CD4-positive, alpha-beta T cell treated with Interferon gamma for 1 hour (primary cell): Measurements from ENCODE around the gene DRD5.
"Not testable (repeated sequence)": the region's sequence is repeated elsewhere in the genome, so short reads cannot be mapped to it uniquely, and the experiment has no call there.

Experiments used
- DNase-seq: peaks from one replicate; pipeline ENCODE4 v3.0.0-alpha.2; 2020

The DRD5 gene

GRCh38 chr4:9781343-9782135 is at the start of gene DRD5:
Gene DRD5, plus strand, starts transcription at chr4:9781634. Its CDS starts 396 bp downstream, at chr4:9782030.
- DNase-seq, result no peak

DNA sequence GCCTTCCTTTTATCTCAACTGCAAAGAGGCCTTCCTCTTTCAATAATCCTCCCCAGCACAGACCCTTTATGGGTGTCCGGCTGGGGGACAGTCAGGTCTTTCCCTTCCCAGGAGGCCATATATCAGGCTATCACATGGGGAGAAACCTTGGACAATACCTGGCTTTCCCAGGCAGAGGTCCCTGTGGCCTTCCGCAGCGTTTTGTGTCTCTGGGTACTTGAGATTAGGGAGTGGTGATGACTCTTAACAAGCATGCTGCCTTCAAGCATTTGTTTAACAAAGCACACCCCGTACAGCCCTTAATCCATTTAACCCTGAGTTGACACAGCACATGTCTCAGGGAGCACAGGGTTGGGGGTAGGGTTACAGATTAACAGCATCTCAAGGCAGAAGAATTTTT is 49.2 kb upstream of the DRD5 start:
- not testable (repeated sequence) for DNase-seq

DNA sequence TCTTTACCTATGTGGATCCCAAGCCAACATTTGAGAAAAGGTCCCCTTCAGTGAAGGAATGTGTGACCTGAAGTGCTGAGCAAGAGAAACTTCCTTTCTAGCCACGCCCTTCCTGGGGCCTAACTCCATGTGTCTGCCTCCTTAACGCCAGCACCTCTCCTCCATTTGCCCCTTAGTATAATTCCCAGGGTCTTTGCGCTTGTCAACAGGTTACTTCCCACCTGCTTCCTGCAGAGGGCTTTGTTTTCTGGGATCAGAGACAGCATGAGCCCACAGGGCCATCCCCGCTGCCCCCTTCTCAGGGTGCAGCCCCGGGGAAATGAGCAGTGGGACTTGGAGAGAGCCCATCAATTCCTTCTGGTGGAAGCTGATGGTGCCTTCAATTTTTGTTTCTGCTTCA is 45.9 kb upstream of the DRD5 start:
- DNase-seq, result no peak

DNA sequence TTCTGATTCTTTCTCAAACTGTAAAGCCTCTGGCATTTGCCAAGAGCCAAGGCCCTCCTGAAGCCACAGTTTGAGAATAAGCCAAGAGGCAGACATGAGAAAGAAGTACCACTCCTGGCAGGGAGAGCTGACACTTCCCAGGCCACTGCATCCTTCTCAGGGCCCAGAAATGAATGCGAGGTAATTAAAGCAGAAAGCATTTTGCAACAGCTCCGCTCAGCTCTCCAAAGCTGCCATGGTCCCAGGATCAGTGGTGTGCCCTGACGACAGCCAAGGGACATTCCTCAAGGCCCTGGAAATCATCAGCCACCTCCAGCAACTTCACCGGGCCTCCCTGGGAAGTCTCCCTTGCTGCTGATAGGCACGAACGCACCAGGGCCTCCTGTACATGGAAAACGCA is 44.2 kb upstream of the DRD5 start:
- DNase-seq, result not testable (repeated sequence)

DNA sequence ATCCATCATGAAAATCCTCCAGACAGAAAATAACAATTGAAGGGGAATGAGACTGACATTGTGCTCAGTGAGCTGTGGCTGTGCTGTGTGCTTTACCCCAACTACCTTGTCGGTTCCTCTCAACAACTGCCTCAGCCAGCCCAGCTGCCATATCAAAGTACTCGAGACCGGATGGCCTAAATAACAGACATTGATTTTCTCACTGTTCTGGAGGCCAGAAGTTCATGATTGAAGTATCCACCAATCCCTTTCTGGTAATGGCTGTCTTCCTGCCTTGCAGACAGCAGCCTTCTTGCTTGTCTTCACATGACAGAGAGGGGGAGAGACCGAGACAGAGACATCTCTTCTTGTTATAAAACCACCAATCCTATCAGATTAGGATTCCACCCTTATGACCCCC is 37.6 kb upstream of the DRD5 start:
- DNase-seq, result not testable (repeated sequence)

DNA sequence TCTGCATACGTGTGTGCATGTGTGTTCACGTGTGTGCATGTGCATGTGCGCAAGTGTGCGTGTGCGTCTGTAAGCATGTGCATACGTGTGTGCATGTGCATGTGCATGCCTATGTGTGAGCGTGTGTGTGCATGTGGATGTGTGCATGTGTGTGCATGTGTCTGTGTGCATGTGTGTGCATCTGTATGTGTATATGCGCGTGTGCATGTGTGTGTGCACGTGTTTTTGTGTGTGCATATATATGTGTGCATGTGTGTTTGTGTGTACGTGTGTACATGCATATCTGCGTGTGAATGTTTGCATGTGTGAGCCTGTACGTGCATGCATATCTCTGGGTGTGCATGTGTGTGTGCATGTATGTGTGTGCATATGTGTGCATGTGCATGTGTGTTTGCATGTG is 35.7 kb upstream of the DRD5 start:
- no peak for DNase-seq

DNA sequence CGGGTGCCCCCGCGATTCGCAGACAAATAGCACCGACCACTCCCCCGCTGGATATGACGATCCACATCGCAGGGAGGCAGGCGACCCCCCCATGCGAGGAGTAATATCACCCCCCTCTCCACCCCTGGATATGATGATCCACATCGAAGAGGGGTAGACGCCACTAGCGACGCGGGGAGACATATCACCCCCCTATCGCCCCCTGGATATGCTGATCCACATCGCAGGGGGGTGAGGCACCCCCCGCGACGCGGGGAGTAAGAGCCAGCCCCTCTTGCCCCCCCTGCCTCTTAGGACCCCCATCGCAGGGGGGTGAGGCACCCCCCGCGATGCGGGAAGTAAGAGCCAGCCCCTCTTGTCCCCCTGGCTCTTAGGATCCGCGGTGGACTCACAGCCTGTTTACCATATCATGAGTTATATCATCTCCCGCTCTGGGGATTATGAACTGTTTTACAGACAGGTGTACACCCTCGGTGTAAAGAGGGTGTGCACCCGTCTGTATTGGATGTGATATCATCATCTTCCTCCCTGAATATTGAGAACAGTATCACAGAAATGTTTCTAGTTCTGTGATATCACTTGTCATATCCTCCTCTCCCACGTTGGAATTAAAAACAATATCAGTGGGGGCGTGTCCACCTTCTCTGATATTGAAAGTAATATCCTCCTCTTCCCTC is 22.7 kb upstream of the DRD5 start:
- DNase-seq, result no peak

GRCh38 chr4:9762823-9763475 is 18.5 kb upstream of the DRD5 start:
- DNase-seq, result peak; percentile 31

DNA sequence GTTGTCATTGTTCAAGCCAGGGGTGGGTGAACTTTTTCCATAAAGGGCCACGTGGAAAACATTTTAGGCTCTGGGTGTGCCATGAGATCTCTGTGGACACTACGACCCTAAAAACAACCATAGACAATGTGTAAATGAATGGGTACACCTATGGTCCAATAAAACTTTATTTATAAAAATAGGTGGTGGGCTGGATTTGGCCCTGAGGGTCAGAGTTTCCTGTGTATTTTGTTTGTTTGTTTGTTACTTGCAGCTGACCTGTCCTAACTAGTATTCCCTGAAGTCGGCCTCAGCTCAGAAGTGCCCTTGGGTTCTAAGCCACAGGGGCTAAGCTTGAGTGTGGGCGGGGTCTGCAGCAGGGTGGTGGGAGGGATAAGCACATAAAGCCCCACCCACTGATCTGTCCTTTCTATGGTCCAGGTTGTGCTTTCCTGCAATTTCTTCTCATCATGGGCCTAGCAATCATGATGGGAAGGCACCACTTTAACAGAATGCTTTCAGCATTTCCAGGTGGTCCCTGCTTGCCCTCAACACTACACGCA is 17.2 kb upstream of the DRD5 start:
- no peak for DNase-seq

DNA sequence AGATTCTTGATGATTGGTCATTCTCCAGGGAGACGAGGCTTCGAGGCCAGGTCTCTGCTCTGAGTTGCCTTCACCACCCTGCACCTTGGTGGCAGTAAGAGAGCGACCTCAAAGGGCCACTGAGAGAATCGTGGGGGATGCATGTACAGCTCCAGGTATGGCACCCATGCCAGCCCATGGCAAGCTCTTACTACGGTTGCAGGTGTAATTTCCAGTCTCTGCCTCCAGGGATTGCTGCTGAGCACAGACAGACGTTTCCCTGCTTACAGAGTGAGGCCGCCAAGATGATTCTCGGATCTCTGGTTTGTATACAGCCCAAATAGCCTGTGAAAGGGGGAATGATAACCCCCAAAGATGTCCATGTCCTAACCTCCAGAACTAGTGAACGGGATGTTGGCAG is 16.3 kb upstream of the DRD5 start:
- DNase-seq, result peak; percentile 13

- DNase-seq, result no peak
Measured at GRCh38 chr4:9769321-9769720, 12.1 kb upstream of the DRD5 start.

DNA sequence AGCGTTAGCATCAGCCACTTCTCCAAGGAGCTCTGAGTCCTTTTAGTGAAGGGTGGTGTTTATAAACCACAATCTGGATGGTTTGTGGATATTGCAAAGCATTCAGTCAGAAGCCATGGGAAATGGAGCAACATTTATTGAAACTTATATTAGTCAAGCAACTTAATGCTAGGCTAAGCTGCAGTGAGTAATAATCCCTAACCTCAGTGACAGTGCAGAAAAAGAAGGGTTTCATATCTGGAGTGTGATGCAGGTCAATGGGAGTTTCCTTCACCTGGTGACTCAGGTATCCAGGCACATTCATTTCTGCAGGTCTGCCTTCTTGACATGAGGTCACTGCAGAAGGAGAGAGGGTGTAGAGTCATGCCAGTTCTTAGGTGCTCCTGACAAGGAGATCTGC is 10.4 kb upstream of the DRD5 start:
- DNase-seq, result no peak

GRCh38 chr4:9773471-9773870 is 8.0 kb upstream of the DRD5 start:
- DNase-seq, result no peak

GRCh38 chr4:9782136-9782436 is 652 bp downstream of the DRD5 start:
- no peak for DNase-seq

- DNase-seq, result not testable (repeated sequence)
Measured at GRCh38 chr4:9785891-9786290, 4.5 kb downstream of the DRD5 start.

GRCh38 chr4:9792381-9792780 is 10.9 kb downstream of the DRD5 start:
- DNase-seq, result no peak

- DNase-seq, result not testable (repeated sequence)
Measured at GRCh38 chr4:9796641-9797040, 15.2 kb downstream of the DRD5 start.

- DNase-seq, result no peak
Measured at GRCh38 chr4:9800848-9801247, 19.4 kb downstream of the DRD5 start.

DNA sequence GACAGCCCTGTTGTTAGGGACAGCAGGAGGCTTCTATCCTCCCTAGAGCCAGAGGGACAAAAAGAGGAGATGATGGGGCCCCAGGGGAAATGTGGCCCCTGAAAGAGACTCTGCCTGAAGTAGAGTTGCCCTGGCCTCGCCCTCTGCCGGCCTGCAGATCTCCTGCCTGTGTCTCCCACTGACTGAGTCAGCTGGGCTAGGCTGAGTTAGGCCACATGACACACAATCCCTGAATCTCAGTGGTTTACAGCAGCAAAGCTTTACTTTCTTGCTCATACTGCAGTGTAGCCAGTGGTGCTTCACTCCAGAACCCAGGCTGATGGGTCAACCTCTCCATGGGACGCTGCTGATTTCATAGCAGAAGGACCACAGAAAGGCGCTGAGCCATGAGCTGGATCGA is 23.5 kb downstream of the DRD5 start:
- DNase-seq, result no peak

DNA sequence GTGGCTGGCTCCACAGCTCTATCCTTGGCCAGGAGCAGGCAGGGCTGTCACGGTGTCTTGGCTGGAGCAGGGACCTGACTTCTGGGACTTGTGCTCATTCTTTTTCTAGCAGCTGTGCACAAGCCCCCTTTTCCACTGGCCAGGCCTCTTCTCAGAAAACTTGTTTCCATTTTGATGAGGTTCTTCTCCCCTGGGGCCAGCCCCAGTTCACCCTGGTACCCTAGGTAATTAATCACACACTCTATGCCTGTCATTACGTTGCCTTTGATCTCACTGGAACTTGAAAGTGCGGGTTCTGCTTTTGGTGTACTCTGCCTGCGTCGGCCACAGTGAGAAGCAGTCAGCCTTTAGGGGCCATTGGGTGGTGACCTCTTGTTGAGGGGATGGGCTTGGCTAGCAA is 26.6 kb downstream of the DRD5 start:
- no peak for DNase-seq

DNA sequence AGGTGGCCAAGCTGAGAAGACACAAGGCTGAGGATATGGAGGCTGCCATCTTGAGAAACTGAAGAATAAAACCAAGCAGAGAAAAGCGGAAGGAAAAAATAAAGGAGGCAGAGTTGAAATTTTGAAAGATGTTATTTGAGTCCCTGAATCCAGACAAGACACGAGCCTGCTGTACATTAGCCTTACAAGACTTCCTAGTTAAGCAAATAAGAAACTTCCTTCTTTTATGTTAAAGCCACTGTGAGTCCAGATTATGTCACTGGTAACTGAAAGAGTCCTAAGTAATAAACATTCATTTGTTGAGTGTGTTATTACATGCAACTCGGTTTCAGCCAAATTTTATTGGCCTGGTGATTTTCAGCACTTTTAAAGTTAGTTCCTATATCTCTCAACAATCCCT is 30.4 kb downstream of the DRD5 start:
- no peak for DNase-seq

DNA sequence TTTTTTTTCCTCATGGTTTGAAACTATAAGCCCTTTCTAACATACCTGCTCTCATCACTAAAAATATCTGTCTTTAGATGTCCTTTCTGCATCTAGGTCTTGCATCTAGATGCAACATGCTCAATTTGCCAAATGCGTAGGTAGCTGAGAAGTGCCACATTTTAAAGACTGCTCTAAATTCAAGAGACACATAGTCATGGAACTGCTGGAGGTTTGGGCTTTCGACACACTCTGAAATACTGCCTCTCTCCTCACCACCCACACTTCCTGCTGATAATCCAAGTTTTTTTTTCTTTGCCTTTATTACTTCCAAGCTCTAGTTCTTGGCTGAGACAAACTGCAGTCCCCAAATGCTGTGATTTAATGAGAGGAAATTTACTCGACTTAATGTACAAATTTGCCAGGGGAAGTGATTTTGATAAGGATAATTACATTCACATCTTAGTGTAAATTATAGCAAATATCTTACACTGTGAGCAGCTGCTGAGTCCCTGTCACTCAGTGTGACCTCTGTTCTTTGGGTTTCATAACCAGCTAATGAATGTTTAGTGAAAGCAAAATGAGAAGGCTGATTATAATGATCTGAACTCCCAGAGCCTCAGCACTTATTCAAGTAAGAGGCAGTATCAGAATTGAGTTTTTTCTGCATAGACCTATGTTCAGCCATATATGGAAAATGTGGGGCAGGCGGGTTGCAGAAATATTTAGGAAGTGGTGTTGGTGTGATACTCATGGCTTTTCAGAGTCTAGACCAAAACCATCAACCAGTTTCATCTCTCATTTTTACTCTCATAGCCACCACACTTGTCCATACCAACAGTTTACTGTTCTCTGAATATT is 31.3 kb downstream of the DRD5 start:
- DNase-seq, result no peak

GRCh38 chr4:9816285-9816684 is 34.9 kb downstream of the DRD5 start:
- no peak for DNase-seq
